Measurements from ENCODE around the gene PGA5. TPM values are rescaled to one million over a fixed set of nuclear protein-coding genes. Genes with fewer than 3 reads are reported as not detected.
A peak's percentile ranks its signal among the peaks of the same experiment; 100 is the strongest.

The PGA5 gene
- total RNA-seq, 1 donor from 2014 or later: 0.79 TPM

GRCh38 chr11:61254403-61255025 lies 13.5 kb downstream of the PGA5 start:
- Histone ChIP-seq H3K4me3 (ENCODE audit: insufficient read depth, low read depth, low read length) (no peak overlapping the region), H3K79me2 (ENCODE audit: insufficient read depth, low read length) (no peaks in the 10 kb centered on the region), H3K4me1 (ENCODE audit: insufficient read depth, low read length) (no peaks in the 10 kb centered on the region), H3K27ac (ENCODE audit: low read depth, low read length) (no peak overlapping the region), H3K9me3 (ENCODE audit: insufficient read depth, low read depth, low read length) (no peaks in the 10 kb centered on the region), H3K4me2 (ENCODE audit: low read length) (no peak overlapping the region), H2AFZ (ENCODE audit: low read depth, low read length) (no peak overlapping the region), H3K9ac (ENCODE audit: low read length) (no peak overlapping the region), H4K20me1 (ENCODE audit: insufficient read depth, low read length) (no peaks in the 10 kb centered on the region), H3K36me3 (ENCODE audit: insufficient read depth, low read length) (no peaks in the 10 kb centered on the region), H3K27me3 (ENCODE audit: insufficient read depth, low read length) (peaks cover 2% of the 10 kb centered on the region)
- TF ChIP-seq CTCF (IDR thresholded peaks at IDR 0.05; ENCODE audit: insufficient read depth, low read depth, low read length): peak; percentile 75
- no peak for TF ChIP-seq EZH2 (IDR thresholded peaks at IDR 0.05; ENCODE audit: insufficient read depth, low read length)
- no peak for FAIRE-seq
- peaks cover 9% of the 10 kb centered on the region for H3K36me3 Mint-ChIP-seq (ENCODE audit: low read depth, unreplicated experiment)
- H3K27me3 Mint-ChIP-seq (ENCODE audit: low read depth, unreplicated experiment): peaks cover 16% of the 10 kb centered on the region
- no peaks in the 10 kb centered on the region for H3K9me3 Mint-ChIP-seq (ENCODE audit: unreplicated experiment)
- H3K27ac Mint-ChIP-seq (ENCODE audit: unreplicated experiment): no peak overlapping the region
- no peak overlapping the region for H3K4me3 Mint-ChIP-seq (ENCODE audit: unreplicated experiment)
- no peaks in the 10 kb centered on the region for H3K4me1 Mint-ChIP-seq (ENCODE audit: low read depth, unreplicated experiment)
- DNase-seq (ENCODE audit: low read depth): no peak

- H3K9me3 Mint-ChIP-seq (ENCODE audit: unreplicated experiment): no peaks in the 10 kb centered on the region
- H3K27me3 Mint-ChIP-seq (ENCODE audit: low read depth, unreplicated experiment): peaks cover 10% of the 10 kb centered on the region
These were observed 15.9 kb downstream of the PGA5 start for GRCh38 chr11:61256710-61257482.

More at GRCh38 chr11:61256710-61257482, 15.9 kb downstream of the PGA5 start:
- Mint-ChIP-seq H3K36me3 (ENCODE audit: low read depth, unreplicated experiment) (peaks cover 13% of the 10 kb centered on the region), H3K4me3 (ENCODE audit: unreplicated experiment) (no peak overlapping the region), H3K4me1 (ENCODE audit: low read depth, unreplicated experiment) (no peaks in the 10 kb centered on the region), H3K27ac (ENCODE audit: unreplicated experiment) (peak overlapping the region; percentile 64)
- TF ChIP-seq CTCF (IDR thresholded peaks at IDR 0.05; ENCODE audit: insufficient read depth, low read depth, low read length): no peak
- no peak for TF ChIP-seq EZH2 (IDR thresholded peaks at IDR 0.05; ENCODE audit: insufficient read depth, low read length)
- DNase-seq (ENCODE audit: low read depth): no peak
- H3K4me3 ChIP-seq (ENCODE audit: insufficient read depth, low read depth, low read length): no peak overlapping the region
- H2AFZ ChIP-seq (ENCODE audit: low read depth, low read length): no peak overlapping the region
- peaks cover 2% of the 10 kb centered on the region for H3K27me3 ChIP-seq (ENCODE audit: insufficient read depth, low read length)
- H3K9ac ChIP-seq (ENCODE audit: low read length): no peak overlapping the region
- no peaks in the 10 kb centered on the region for H3K9me3 ChIP-seq (ENCODE audit: insufficient read depth, low read depth, low read length)
- no peaks in the 10 kb centered on the region for H4K20me1 ChIP-seq (ENCODE audit: insufficient read depth, low read length)
- no peak for FAIRE-seq
- no peak overlapping the region for H3K27ac ChIP-seq (ENCODE audit: low read depth, low read length)
- H3K4me1 ChIP-seq (ENCODE audit: insufficient read depth, low read length): no peaks in the 10 kb centered on the region
- no peak overlapping the region for H3K4me2 ChIP-seq (ENCODE audit: low read length)
- no peaks in the 10 kb centered on the region for H3K79me2 ChIP-seq (ENCODE audit: insufficient read depth, low read length)
- H3K36me3 ChIP-seq (ENCODE audit: insufficient read depth, low read length): no peaks in the 10 kb centered on the region

Measured in astrocyte (in vitro differentiated cells and primary cell).